Natural killer cell (primary cell): ENCODE results near the gene ST6GALNAC2. TPM values are rescaled to one million over a fixed set of nuclear protein-coding genes. Genes with fewer than 3 reads are reported as not detected.

ENCODE experiments used
- ATAC-seq, 3 donors: fragments of 150-1000 bp in 2 of 3; fragments of 200-7000 bp in 1 of 3; cut with Tn5 transposase; 1 replicate in 1 of 3; 2 replicates in 2 of 3; pipeline ENCODE4 v1.10.0; 2021; ENCODE audit warnings: mild to moderate bottlenecking in 2 of 3, moderate library complexity in 2 of 3
- DNase-seq, 2 donors: peaks; one replicate each; pipeline versions ENCODE4 v3.0.0 to v3.0.0-alpha.2; 2013 to 2021; ENCODE audit warnings: mixed read lengths in 1 of 2
- H3K27ac ChIP-seq: one replicate; pipeline ENCODE4 v1.5.1; 2013; ENCODE audit warnings: mild to moderate bottlenecking, low read length
- H3K27me3 ChIP-seq: one replicate; pipeline ENCODE4 v1.6.1; 2013; ENCODE audit warnings: low read length; ENCODE audit not compliant: control insufficient read depth, insufficient read depth
- H3K36me3 ChIP-seq: one replicate; pipeline ENCODE4 v1.6.1; 2013; ENCODE audit warnings: low read length; ENCODE audit not compliant: control insufficient read depth, insufficient read depth
- H3K4me1 ChIP-seq: one replicate; pipeline ENCODE4 v1.6.1; 2013; ENCODE audit warnings: low read length; ENCODE audit not compliant: control insufficient read depth, insufficient read depth
- H3K4me3 ChIP-seq: one replicate; pipeline ENCODE4 v1.5.1; 2013; ENCODE audit warnings: low read length
- H3K9me3 ChIP-seq: one replicate; pipeline ENCODE4 v1.6.1; 2013; ENCODE audit warnings: low read length; ENCODE audit not compliant: control insufficient read depth, insufficient read depth
- H3K27ac Mint-ChIP-seq, 2 donors: one replicate each; pipeline ENCODE4 v1.8.0; 2022; ENCODE audit warnings: mild to moderate bottlenecking in 2 of 2, mixed read lengths in 2 of 2, moderate library complexity in 1 of 2
- H3K27me3 Mint-ChIP-seq, 2 donors: one replicate each; pipeline ENCODE4 v1.8.0; 2022; ENCODE audit warnings: low read depth in 2 of 2, mixed read lengths in 2 of 2
- H3K36me3 Mint-ChIP-seq: one replicate; pipeline ENCODE4 v1.8.0; 2022; ENCODE audit warnings: mixed read lengths
- H3K4me1 Mint-ChIP-seq, 2 donors: one replicate each; pipeline ENCODE4 v1.8.0; 2022; ENCODE audit warnings: mixed read lengths in 2 of 2
- H3K4me3 Mint-ChIP-seq: one replicate; pipeline ENCODE4 v1.8.0; 2022; ENCODE audit warnings: mild to moderate bottlenecking, moderate library complexity, mixed read lengths
- H3K9me3 Mint-ChIP-seq, 2 donors: one replicate each; pipeline ENCODE4 v1.8.0; 2022; ENCODE audit warnings: mixed read lengths in 2 of 2
- WGBS: methylation state at CpG from one replicate; pipeline ENCODE4 v1.1.7; 2013; ENCODE audit warnings: missing lambda C conversion rate; ENCODE audit not compliant: insufficient coverage; 5-methylcytosine and 5-hydroxymethylcytosine counted together
- intact Hi-C: fragments of 100-400 bp; cut with micrococcal nuclease; formaldehyde crosslinking; loops from one replicate; pipeline ENCODE4 v1.14.2; 2022
- total RNA-seq, 4 donors: library from RNA; stranded (reverse); fragments of 120-200 nt in 1 of 4; gene quantifications; one replicate each; pipeline versions ENCODE4 v1.2.3 to v1.2.4, GENCODE V29; 2013 to 2022
- TF ChIP-seq, protein P1 (sequence below): fragments of 200-600 bp; IDR thresholded peaks from one replicate; pipeline ENCODE4 v1.8.0; 2022; ENCODE audit warnings: antibody characterized with exemption

Gene ST6GALNAC2
- total RNA-seq, 3 donors from 2014 or later (not counting 1 experiment from before 2014, with no cell fraction given) = 0.65 TPM; not detected in 2

DNA sequence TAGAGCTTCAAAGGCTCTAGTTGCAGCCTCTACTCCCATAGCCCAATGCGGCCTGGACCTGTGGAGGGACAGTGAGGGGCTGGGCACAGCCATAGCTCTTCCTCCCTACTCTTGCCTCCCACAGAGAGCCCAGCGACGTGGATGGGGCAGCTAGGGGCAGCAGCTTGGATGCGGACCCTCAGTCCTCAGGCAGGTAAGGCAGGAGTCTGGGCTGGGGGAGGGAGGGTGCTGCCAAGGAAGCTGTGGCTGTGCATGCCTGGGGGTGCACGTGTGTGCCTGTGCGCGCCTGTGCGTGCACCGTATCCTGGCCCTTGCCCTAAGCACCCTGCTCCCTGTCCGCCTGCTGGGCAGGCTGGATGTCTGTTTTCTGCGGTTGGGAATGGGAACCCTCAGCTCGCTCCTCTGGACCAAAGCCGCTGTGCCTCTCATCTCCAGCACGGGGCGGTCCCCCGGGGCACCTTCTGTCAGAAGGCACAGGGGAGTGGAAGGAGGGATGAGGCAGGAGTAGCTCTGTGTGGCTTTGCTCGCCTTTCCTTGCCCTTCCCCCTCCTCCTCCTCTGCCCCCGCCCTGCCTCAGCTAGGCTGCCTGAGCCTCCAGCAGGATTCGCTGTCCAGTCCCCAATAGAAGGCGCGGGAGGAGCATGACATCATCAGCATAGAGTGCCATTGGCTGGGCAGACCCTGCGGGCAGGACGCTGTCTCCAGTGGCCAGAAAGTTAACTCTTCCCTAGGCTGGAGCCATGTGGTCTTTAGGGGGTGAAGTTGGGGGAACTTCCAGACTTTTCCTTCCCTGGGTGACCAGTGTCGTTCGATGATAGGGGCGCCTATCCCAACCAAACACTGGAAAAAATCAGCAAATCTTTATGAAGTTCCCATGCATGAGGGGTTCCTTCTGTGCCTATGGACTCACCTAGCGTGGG, 45.0 kb downstream of the ST6GALNAC2 start:
- Mint-ChIP-seq H3K9me3 (no peaks in the 10 kb centered on the region), H3K4me1 (peaks cover 0 to 21% of the 10 kb centered on the region in 2 donors), H3K4me3 (no peak overlapping the region), H3K27ac (no peak overlapping the region), H3K36me3 (no peaks in the 10 kb centered on the region), H3K27me3 (peaks cover 11 to 26% of the 10 kb centered on the region in 2 donors)
- Histone ChIP-seq H3K36me3 (no peaks in the 10 kb centered on the region), H3K4me1 (peaks cover 39% of the 10 kb centered on the region), H3K27me3 (peaks cover 24% of the 10 kb centered on the region), H3K4me3 (no peak overlapping the region), H3K9me3 (no peaks in the 10 kb centered on the region), H3K27ac (no peak overlapping the region)
- intact Hi-C loops = no loop called here
- peak; percentile 47 to 54 (median 47) for ATAC-seq
- DNase-seq = peak in 1 of 2 donors; percentile 43
- 33% methylated on average over 27 of the region's 27 CpGs for whole genome bisulfite sequencing
- TF ChIP-seq, protein P1, sequence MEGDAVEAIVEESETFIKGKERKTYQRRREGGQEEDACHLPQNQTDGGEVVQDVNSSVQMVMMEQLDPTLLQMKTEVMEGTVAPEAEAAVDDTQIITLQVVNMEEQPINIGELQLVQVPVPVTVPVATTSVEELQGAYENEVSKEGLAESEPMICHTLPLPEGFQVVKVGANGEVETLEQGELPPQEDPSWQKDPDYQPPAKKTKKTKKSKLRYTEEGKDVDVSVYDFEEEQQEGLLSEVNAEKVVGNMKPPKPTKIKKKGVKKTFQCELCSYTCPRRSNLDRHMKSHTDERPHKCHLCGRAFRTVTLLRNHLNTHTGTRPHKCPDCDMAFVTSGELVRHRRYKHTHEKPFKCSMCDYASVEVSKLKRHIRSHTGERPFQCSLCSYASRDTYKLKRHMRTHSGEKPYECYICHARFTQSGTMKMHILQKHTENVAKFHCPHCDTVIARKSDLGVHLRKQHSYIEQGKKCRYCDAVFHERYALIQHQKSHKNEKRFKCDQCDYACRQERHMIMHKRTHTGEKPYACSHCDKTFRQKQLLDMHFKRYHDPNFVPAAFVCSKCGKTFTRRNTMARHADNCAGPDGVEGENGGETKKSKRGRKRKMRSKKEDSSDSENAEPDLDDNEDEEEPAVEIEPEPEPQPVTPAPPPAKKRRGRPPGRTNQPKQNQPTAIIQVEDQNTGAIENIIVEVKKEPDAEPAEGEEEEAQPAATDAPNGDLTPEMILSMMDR = no peak

- DNase-seq (no peak), ATAC-seq (no peak)
- Mint-ChIP-seq H3K4me1 (peaks cover 0 to 20% of the 10 kb centered on the region in 2 donors), H3K36me3 (no peaks in the 10 kb centered on the region), H3K27ac (no peak within 1 kb of the TSS), H3K9me3 (no peaks in the 10 kb centered on the region), H3K27me3 (peaks cover 11 to 32% of the 10 kb centered on the region in 2 donors), H3K4me3 (peak within 1 kb of the TSS; percentile 68)
- TF ChIP-seq, protein P1 = no peak
- Histone ChIP-seq H3K27me3 (peaks cover 24% of the 10 kb centered on the region), H3K4me3 (no peak within 1 kb of the TSS), H3K4me1 (peaks cover 31% of the 10 kb centered on the region), H3K36me3 (no peaks in the 10 kb centered on the region), H3K27ac (no peak within 1 kb of the TSS), H3K9me3 (no peaks in the 10 kb centered on the region)
- intact Hi-C loops = no loop called here
- WGBS = 91% methylated on average over 19 of the region's 22 CpGs
Observed at GRCh38 chr17:76539631-76540271, 45.9 kb downstream of the ST6GALNAC2 start, which contains the start of gene PRCD. TSS of gene PRCD (plus strand) at chr17:76540044. CDS start at chr17:76540142, 98 bp downstream.

- DNase-seq = no peak
- Mint-ChIP-seq H3K36me3 (no peaks in the 10 kb centered on the region), H3K9me3 (no peaks in the 10 kb centered on the region), H3K27ac (no peak overlapping the region), H3K4me1 (peaks cover 0 to 13% of the 10 kb centered on the region in 2 donors), H3K27me3 (peaks cover 11 to 32% of the 10 kb centered on the region in 2 donors), H3K4me3 (peak overlapping the region; percentile 68)
- Histone ChIP-seq H3K4me1 (peaks cover 24% of the 10 kb centered on the region), H3K27ac (no peak overlapping the region), H3K36me3 (no peaks in the 10 kb centered on the region), H3K4me3 (no peak overlapping the region), H3K9me3 (no peaks in the 10 kb centered on the region), H3K27me3 (peaks cover 24% of the 10 kb centered on the region)
- TF ChIP-seq, protein P1 = no peak
- intact Hi-C loops = no loop called here
- 92% methylated on average over 7 of the region's 9 CpGs for WGBS
- ATAC-seq = no peak
Observed at GRCh38 chr17:76538941-76539570, 46.6 kb downstream of the ST6GALNAC2 start.
